HCT116 (cell line): Measurements from ENCODE around the gene ATP1A1. TPM values are rescaled to one million over a fixed set of nuclear protein-coding genes. Genes with fewer than 3 reads are reported as not detected.

Experiments
- ATAC-seq: fragments of 200-7000 bp; cut with Tn5 transposase; 2 replicates; pipeline ENCODE4 v1.9.1; 2020; ENCODE audit warnings: mild to moderate bottlenecking, moderate library complexity
- BruUV-seq: library from RNA; stranded (reverse); fragments of 400-500 nt; replicated peaks from 2 replicates; lab custom pipeline; 2021; lab: Mats Ljungman, UMichigan
- CTCF ChIA-PET: fragments of 300-600 bp; sonication (Branson Sonifier 250); formaldehyde crosslinking; loops from one replicate; lab custom pipeline; 2021; ENCODE audit warnings: antibody characterized with exemption; lab: Charles Lee
- POLR2A ChIA-PET: fragments of 300-600, 350-600 bp; sonication (Branson Sonifier 250); formaldehyde crosslinking; loops from one replicate; lab custom pipeline; 2021; ENCODE audit warnings: antibody characterized with exemption; lab: Charles Lee
- RAD21 ChIA-PET, 2 experiments: fragments of 300-600 bp; sonication (Branson Sonifier 250); formaldehyde crosslinking; loops; one replicate each; lab custom pipeline; 2023; ENCODE audit warnings: low total read pairs in 2 of 2; ENCODE audit not compliant: uncharacterized antibody in 2 of 2, unreplicated experiment in 2 of 2, low non-redundant PET in 1 of 2; lab: Charles Lee
- DNase-seq: peaks from one replicate; pipeline ENCODE4 v3.0.0-alpha.2; 2010; ENCODE audit warnings: low read depth, low spot score
- H2AFZ ChIP-seq: fragments of 200-600 bp; shearing (Covaris generic), sonication (generic); 2 replicates; pipeline ENCODE4 v1.6.1; 2017; ENCODE audit warnings: low read depth, mixed run types, mixed read lengths, antibody characterized with exemption, low read length; ENCODE audit not compliant: poor library complexity, severe bottlenecking
- H3K27ac ChIP-seq: 2 replicates; pipeline ENCODE4 v1.5.1; 2012; ENCODE audit warnings: low read depth, low read length
- H3K27me3 ChIP-seq: fragments of 200-600 bp; sonication (generic); 2 replicates; pipeline ENCODE4 v1.6.1; 2016; ENCODE audit warnings: mixed run types, low read length, mixed read lengths; ENCODE audit not compliant: insufficient read depth
- H3K36me3 ChIP-seq, 2 experiments: fragments of 200-500 bp in 1 of 2; fragments of 200-600 bp in 1 of 2; sonication (Bioruptor generic) in 1 of 2; sonication (generic) in 1 of 2; 2 replicates each; pipeline versions ENCODE4 v1.5.1 to v1.6.1; 2014 to 2016; ENCODE audit warnings: low read length in 2 of 2, inconsistent platforms in 1 of 2, mixed read lengths in 1 of 2, mixed run types in 1 of 2; ENCODE audit not compliant: insufficient read depth in 2 of 2, control insufficient read depth in 1 of 2
- H3K4me1 ChIP-seq, 2 experiments: fragments of 200-600 bp in 1 of 2; sonication (generic) in 1 of 2; 2 replicates each; pipeline versions ENCODE4 v1.5.1 to v1.6.1; 2012 to 2017; ENCODE audit warnings: low read length in 2 of 2, inconsistent platforms in 1 of 2, mild to moderate bottlenecking in 1 of 2, mixed read lengths in 1 of 2, mixed run types in 1 of 2, moderate library complexity in 1 of 2; ENCODE audit not compliant: insufficient read depth in 2 of 2, control insufficient read depth in 1 of 2
- H3K4me2 ChIP-seq: fragments of 200-600 bp; sonication (generic); 2 replicates; pipeline ENCODE4 v1.6.1; 2017; ENCODE audit warnings: mixed run types, low read length, mixed read lengths
- H3K4me3 ChIP-seq, 2 experiments: fragments of 200-600 bp in 1 of 2; sonication (generic) in 1 of 2; replicated peaks in 1 of 2; 2 replicates each; pipeline ENCODE4 v1.5.1; 2011 to 2016; ENCODE audit warnings: low read length in 2 of 2, control low read depth in 1 of 2, low read depth in 1 of 2, mild to moderate bottlenecking in 1 of 2, mixed read lengths in 1 of 2, mixed run types in 1 of 2
- H3K79me2 ChIP-seq: fragments of 200-600 bp; sonication (generic); 2 replicates; pipeline ENCODE4 v1.6.1; 2017; ENCODE audit warnings: mild to moderate bottlenecking, mixed run types, low read length, moderate library complexity, mixed read lengths; ENCODE audit not compliant: insufficient read depth
- H3K9ac ChIP-seq: fragments of 200-600 bp; sonication (generic); 2 replicates; pipeline ENCODE4 v1.6.1; 2016; ENCODE audit warnings: low read length, mixed read lengths
- H3K9me2 ChIP-seq: fragments of 200-600 bp; sonication (generic), shearing (Covaris generic); 2 replicates; pipeline ENCODE4 v1.6.1; 2017; ENCODE audit warnings: mixed run types, mild to moderate bottlenecking, moderate library complexity; ENCODE audit not compliant: insufficient read depth
- H3K9me3 ChIP-seq, 2 experiments: fragments of 200-500 bp in 1 of 2; fragments of 200-600 bp in 1 of 2; sonication (Bioruptor generic) in 1 of 2; sonication (generic) in 1 of 2; 2 replicates each; pipeline ENCODE4 v1.6.1; 2014 to 2017; ENCODE audit warnings: low read length in 2 of 2, mixed read lengths in 2 of 2, inconsistent platforms in 1 of 2, low read depth in 1 of 2, mild to moderate bottlenecking in 1 of 2, mixed run types in 1 of 2, moderate library complexity in 1 of 2; ENCODE audit not compliant: control insufficient read depth in 1 of 2, insufficient read depth in 1 of 2
- H4K20me1 ChIP-seq: fragments of 200-600 bp; sonication (generic), shearing (Covaris generic); 2 replicates; pipeline ENCODE4 v1.6.1; 2017; ENCODE audit warnings: mixed run types, mild to moderate bottlenecking, moderate library complexity; ENCODE audit not compliant: insufficient read depth
- CBX3 ChIP-seq: IDR thresholded peaks from 2 replicates; pipeline ENCODE4 v1.6.1; 2012; ENCODE audit warnings: low read depth
- EGR1 ChIP-seq: IDR thresholded peaks from 2 replicates; pipeline ENCODE4 v1.6.1; 2012; ENCODE audit warnings: low read depth
- ELF1 ChIP-seq: IDR thresholded peaks from 2 replicates; pipeline ENCODE4 v1.6.1; 2012; ENCODE audit warnings: low read depth, borderline replicate concordance
- MAX ChIP-seq: IDR thresholded peaks from 2 replicates; pipeline ENCODE4 v1.6.1; 2012
- POLR2A ChIP-seq: IDR thresholded peaks from 2 replicates; pipeline ENCODE4 v1.7.0; 2011; ENCODE audit warnings: borderline replicate concordance; ENCODE audit not compliant: insufficient read depth, insufficient read length; ENCODE audit errors: extremely low read depth
- POLR2AphosphoS5 ChIP-seq: IDR thresholded peaks from 2 replicates; pipeline ENCODE4 v1.6.1; 2011; ENCODE audit warnings: mild to moderate bottlenecking, low read depth, low read length, moderate library complexity
- RAD21 ChIP-seq: IDR thresholded peaks from 2 replicates; pipeline ENCODE4 v1.6.1; 2012; ENCODE audit warnings: low read depth, mild to moderate bottlenecking
- REST ChIP-seq: IDR thresholded peaks from 2 replicates; pipeline ENCODE4 v1.6.1; 2012; ENCODE audit warnings: low read depth
- SIN3A ChIP-seq: IDR thresholded peaks from 2 replicates; pipeline ENCODE4 v1.6.1; 2012; ENCODE audit warnings: low read depth
- SRF ChIP-seq: IDR thresholded peaks from 2 replicates; pipeline ENCODE4 v1.6.1; 2012; ENCODE audit warnings: low read depth
- TCF7L2 ChIP-seq: IDR thresholded peaks from 2 replicates; pipeline ENCODE4 v1.7.0; 2011; ENCODE audit warnings: borderline replicate concordance, inconsistent platforms; ENCODE audit not compliant: insufficient read depth, insufficient read length; ENCODE audit errors: extremely low read depth
- YY1 ChIP-seq: IDR thresholded peaks from 2 replicates; pipeline ENCODE4 v1.6.1; 2011; ENCODE audit warnings: low read length, low read depth, moderate library complexity, mild to moderate bottlenecking; ENCODE audit not compliant: insufficient replicate concordance; ENCODE audit errors: extremely low read depth
- ZNF274 ChIP-seq: fragments of 200-500 bp; sonication (Bioruptor generic); IDR thresholded peaks from 2 replicates; pipeline ENCODE4 v1.6.1; 2014; ENCODE audit warnings: mild to moderate bottlenecking, low read depth, low read length, inconsistent platforms
- intact Hi-C: fragments of 100-400 bp; cut with micrococcal nuclease; formaldehyde crosslinking; loops from 2 replicates; pipeline ENCODE4 v1.10.0; 2022
- total RNA-seq: library from RNA; stranded (reverse); gene quantifications from one replicate; pipeline ENCODE4 v1.2.1, GENCODE V29; 2021; ENCODE audit not compliant: unreplicated experiment
- TF ChIP-seq, protein P1 (sequence below): IDR thresholded peaks from 2 replicates; pipeline ENCODE4 v1.6.1; 2012
- TF ChIP-seq, protein P2 (sequence below), 3 experiments: fragments of 200-600 bp in 1 of 3; sonication (generic) in 1 of 3; IDR thresholded peaks in 2 of 3; conservative IDR thresholded peaks in 1 of 3; 2 replicates each; pipeline ENCODE4 v1.5.1; 2012 to 2017; ENCODE audit warnings: low read depth in 2 of 3, low read length in 2 of 3, antibody characterized with exemption in 1 of 3, borderline replicate concordance in 1 of 3, control low read depth in 1 of 3, mild to moderate bottlenecking in 1 of 3, mixed read lengths in 1 of 3, mixed run types in 1 of 3, moderate library complexity in 1 of 3; ENCODE audit not compliant: insufficient read depth in 1 of 3

ATP1A1 gene
- total RNA-seq, 1 experiment from 2014 or later, result 290 TPM

GRCh38 chr1:116445534-116445933, 72.5 kb downstream of the ATP1A1 start:
- Histone ChIP-seq H3K4me3 (no peak overlapping the region), H2AFZ (no peak overlapping the region), H3K79me2 (no peaks in the 10 kb centered on the region), H3K9me3 (no peaks in the 10 kb centered on the region), H4K20me1 (no peaks in the 10 kb centered on the region), H3K27me3 (no peaks in the 10 kb centered on the region), H3K36me3 (no peaks in the 10 kb centered on the region), H3K4me2 (no peak overlapping the region), H3K9me2 (no peaks in the 10 kb centered on the region), H3K27ac (no peak overlapping the region), H3K4me1 (no peaks in the 10 kb centered on the region), H3K9ac (no peak overlapping the region)
- ATAC-seq (no peak), DNase-seq (no peak)
- ChIA-PET CTCF (interaction anchor here (0.9 kb wide), 1 partner anchor 40 kb away, joined by 3 read pairs; no protein-coding TSS in a partner anchor), RAD21 (no interaction called here), POLR2A (no interaction called here)
- BruUV-seq, result no TSS peak
- no peak for TF ChIP-seq SIN3A
- no peak for TF ChIP-seq EGR1
- TF ChIP-seq MAX, result no peak
- TF ChIP-seq, protein P1, sequence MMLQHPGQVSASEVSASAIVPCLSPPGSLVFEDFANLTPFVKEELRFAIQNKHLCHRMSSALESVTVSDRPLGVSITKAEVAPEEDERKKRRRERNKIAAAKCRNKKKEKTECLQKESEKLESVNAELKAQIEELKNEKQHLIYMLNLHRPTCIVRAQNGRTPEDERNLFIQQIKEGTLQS, result no peak
- intact Hi-C loops, result no loop called here

- ATAC-seq (no peak), DNase-seq (no peak)
- ChIA-PET POLR2A (no interaction called here), CTCF (no interaction called here), RAD21 (no interaction called here)
- Histone ChIP-seq H3K9ac (no peak overlapping the region), H4K20me1 (no peaks in the 10 kb centered on the region), H3K27me3 (no peaks in the 10 kb centered on the region), H2AFZ (no peak overlapping the region), H3K27ac (no peak overlapping the region), H3K36me3 (no peaks in the 10 kb centered on the region), H3K9me2 (no peaks in the 10 kb centered on the region), H3K9me3 (no peaks in the 10 kb centered on the region), H3K4me3 (no peak overlapping the region), H3K4me2 (no peak overlapping the region), H3K4me1 (no peaks in the 10 kb centered on the region), H3K79me2 (no peaks in the 10 kb centered on the region)
- intact Hi-C loops, result no loop called here
- BruUV-seq, result no TSS peak
- TF ChIP-seq POLR2A (no peak), MAX (no peak), REST (no peak), SRF (no peak), CBX3 (no peak), POLR2AphosphoS5 (no peak), SIN3A (no peak), YY1 (no peak), ELF1 (no peak), EGR1 (no peak), RAD21 (no peak), ZNF274 (no peak), TCF7L2 (no peak)
- TF ChIP-seq, protein P2, sequence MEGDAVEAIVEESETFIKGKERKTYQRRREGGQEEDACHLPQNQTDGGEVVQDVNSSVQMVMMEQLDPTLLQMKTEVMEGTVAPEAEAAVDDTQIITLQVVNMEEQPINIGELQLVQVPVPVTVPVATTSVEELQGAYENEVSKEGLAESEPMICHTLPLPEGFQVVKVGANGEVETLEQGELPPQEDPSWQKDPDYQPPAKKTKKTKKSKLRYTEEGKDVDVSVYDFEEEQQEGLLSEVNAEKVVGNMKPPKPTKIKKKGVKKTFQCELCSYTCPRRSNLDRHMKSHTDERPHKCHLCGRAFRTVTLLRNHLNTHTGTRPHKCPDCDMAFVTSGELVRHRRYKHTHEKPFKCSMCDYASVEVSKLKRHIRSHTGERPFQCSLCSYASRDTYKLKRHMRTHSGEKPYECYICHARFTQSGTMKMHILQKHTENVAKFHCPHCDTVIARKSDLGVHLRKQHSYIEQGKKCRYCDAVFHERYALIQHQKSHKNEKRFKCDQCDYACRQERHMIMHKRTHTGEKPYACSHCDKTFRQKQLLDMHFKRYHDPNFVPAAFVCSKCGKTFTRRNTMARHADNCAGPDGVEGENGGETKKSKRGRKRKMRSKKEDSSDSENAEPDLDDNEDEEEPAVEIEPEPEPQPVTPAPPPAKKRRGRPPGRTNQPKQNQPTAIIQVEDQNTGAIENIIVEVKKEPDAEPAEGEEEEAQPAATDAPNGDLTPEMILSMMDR (IDR thresholded peaks at IDR 0.05 in 2 of 3, conservative IDR thresholded peaks at IDR 0.05 in 1 of 3; ENCODE audit: borderline replicate concordance in 1 of 3, insufficient read depth in 1 of 3, low read depth in 2 of 3, low read length in 2 of 3), result no peak
These were observed 73.6 kb downstream of the ATP1A1 start for GRCh38 chr1:116446686-116447085.
